ENCODE measurements around the gene SUPT20H. TPM values are rescaled to one million over a fixed set of nuclear protein-coding genes. Genes with fewer than 3 reads are reported as not detected.
A peak's percentile ranks its signal among the peaks of the same experiment; 100 is the strongest.

The SUPT20H gene
- total and polyA plus RNA-seq, 12 donors = 17.9 to 55.2 (median 40.4) TPM

- Histone ChIP-seq H3K4me3 (no peak overlapping the region), H3K4me1 (replicated peaks in 1 of 2) (peaks cover 0 to 15% of the 10 kb centered on the region in 2 donors), H3K9me3 (replicated peaks in 1 of 3) (no peaks in the 10 kb centered on the region), H3K27me3 (no peaks in the 10 kb centered on the region), H3K27ac (no peak overlapping the region), H3K36me3 (replicated peaks in 1 of 2) (peaks cover 0 to 69% of the 10 kb centered on the region in 2 donors)
- intact Hi-C loops (cut with DNase I) = no loop called here
- no peak for DNase-seq
- TF ChIP-seq POLR2A (IDR thresholded peaks at IDR 0.05) = no peak
- TF ChIP-seq CTCF (IDR thresholded peaks at IDR 0.05) = no peak
Observed at GRCh38 chr13:37040789-37041188, 18.7 kb downstream of the SUPT20H start.

- TF ChIP-seq POLR2A (IDR thresholded peaks at IDR 0.05) (no peak), CTCF (IDR thresholded peaks at IDR 0.05) (no peak)
- Histone ChIP-seq H3K27me3 (no peaks in the 10 kb centered on the region), H3K4me1 (replicated peaks in 1 of 2) (peaks cover 0 to 13% of the 10 kb centered on the region in 2 donors), H3K27ac (no peak overlapping the region), H3K4me3 (no peak overlapping the region), H3K36me3 (replicated peaks in 1 of 2) (peaks cover 0 to 77% of the 10 kb centered on the region in 2 donors), H3K9me3 (replicated peaks in 1 of 3) (no peaks in the 10 kb centered on the region)
- intact Hi-C loops (cut with DNase I) = no loop called here
- DNase-seq = no peak
Observed at GRCh38 chr13:37039896-37040295, 19.6 kb downstream of the SUPT20H start.

GRCh38 chr13:37037241-37037640 lies 22.2 kb downstream of the SUPT20H start:
- intact Hi-C loops (cut with DNase I) = no loop called here
- 94 to 99% (median 98%) methylated on average over 3 of the region's 3 CpGs for WGBS, 4 donors

GRCh38 chr13:37029617-37030016 lies 29.9 kb downstream of the SUPT20H start:
- peak in 2 of 7 donors; percentile 11 to 12 for DNase-seq
- TF ChIP-seq CTCF (IDR thresholded peaks at IDR 0.05) = no peak
- no peak for TF ChIP-seq POLR2A (IDR thresholded peaks at IDR 0.05)
- Histone ChIP-seq H3K4me1 (replicated peaks in 1 of 2) (peaks cover 0 to 10% of the 10 kb centered on the region in 2 donors), H3K9me3 (replicated peaks in 1 of 3) (no peaks in the 10 kb centered on the region), H3K36me3 (replicated peaks in 1 of 2) (peaks cover 0 to 80% of the 10 kb centered on the region in 2 donors), H3K27me3 (no peaks in the 10 kb centered on the region), H3K27ac (peak overlapping the region in 1 of 5 donors; percentile 35), H3K4me3 (no peak overlapping the region)
- WGBS, 4 donors = 89 to 93% (median 91%) methylated on average over 4 of the region's 4 CpGs
- intact Hi-C loops (cut with DNase I) = no loop called here

More at GRCh38 chr13:37037241-37037640, 22.2 kb downstream of the SUPT20H start:
- Histone ChIP-seq H3K4me3 (no peak overlapping the region), H3K27ac (no peak overlapping the region), H3K36me3 (replicated peaks in 1 of 2) (peaks cover 0 to 75% of the 10 kb centered on the region in 2 donors), H3K27me3 (no peaks in the 10 kb centered on the region), H3K4me1 (replicated peaks in 1 of 2) (peaks cover 0 to 4% of the 10 kb centered on the region in 2 donors), H3K9me3 (replicated peaks in 1 of 3) (no peaks in the 10 kb centered on the region)
- TF ChIP-seq POLR2A (IDR thresholded peaks at IDR 0.05) (no peak), CTCF (IDR thresholded peaks at IDR 0.05) (no peak)
- DNase-seq = no peak

Data from adrenal gland (tissue), 12 donors.